GM18951 (cell line): ENCODE results near the gene PAX9.

Experiments used
- POLR2A ChIP-seq: IDR thresholded peaks from 4 replicates; pipeline ENCODE4 v1.6.1; 2011; ENCODE audit warnings: mild to moderate bottlenecking; ENCODE audit not compliant: insufficient read length, insufficient read depth; ENCODE audit errors: extremely low read depth
- in situ Hi-C: fragments of 300-500 bp; cut with MboI; formaldehyde crosslinking; loops from one replicate; pipeline ENCODE4 v1.12.0; 2022; ENCODE audit warnings: low sequenced_read_pairs, mixed read lengths, inconsistent platforms; ENCODE audit not compliant: unreplicated experiment

PAX9 gene

GRCh38 chr14:36649872-36650650 lies 11.6 kb upstream of the PAX9 start:
- in situ Hi-C loops: loop anchor here (25.0 kb wide), 1 partner anchor 138 kb away; the partner anchor contains the start of gene NKX2-1

GRCh38 chr14:36652542-36653201 lies 9.0 kb upstream of the PAX9 start:
- no peak for TF ChIP-seq POLR2A
- in situ Hi-C loops: loop anchor here (25.0 kb wide), 1 partner anchor 140 kb away; the partner anchor contains the start of gene NKX2-1

More at GRCh38 chr14:36649872-36650650, 11.6 kb upstream of the PAX9 start:
- no peak for TF ChIP-seq POLR2A

GRCh38 chr14:36653413-36653812 lies 8.2 kb upstream of the PAX9 start:
- no peak for TF ChIP-seq POLR2A
- in situ Hi-C loops: loop anchor here (25.0 kb wide), 1 partner anchor 141 kb away; the partner anchor contains the start of gene NKX2-1

GRCh38 chr14:36653962-36654793 lies 7.5 kb upstream of the PAX9 start:
- in situ Hi-C loops: loop anchor here (25.0 kb wide), 1 partner anchor 142 kb away; the partner anchor contains the start of gene NKX2-1
- no peak for TF ChIP-seq POLR2A

GRCh38 chr14:36654794-36655381 lies 6.8 kb upstream of the PAX9 start:
- TF ChIP-seq POLR2A: no peak
- in situ Hi-C loops: loop anchor here (5.0 to 25.0 kb wide), 2 partner anchors 73 to 143 kb away; partner anchors contain the start of genes NKX2-1 and NKX2-8

- no peak for TF ChIP-seq POLR2A
Measured at GRCh38 chr14:36655571-36655962, 6.1 kb upstream of the PAX9 start.

GRCh38 chr14:36655963-36656686 lies 5.5 kb upstream of the PAX9 start:
- TF ChIP-seq POLR2A: no peak
- in situ Hi-C loops: loop anchor here (5.0 to 25.0 kb wide), 2 partner anchors 74 to 144 kb away; partner anchors contain the start of genes NKX2-1 and NKX2-8

More at GRCh38 chr14:36655571-36655962, 6.1 kb upstream of the PAX9 start:
- in situ Hi-C loops: loop anchor here (5.0 to 25.0 kb wide), 2 partner anchors 73 to 143 kb away; partner anchors contain the start of genes NKX2-1 and NKX2-8

- in situ Hi-C loops: loop anchor here (5.0 to 25.0 kb wide), 2 partner anchors 75 to 145 kb away; partner anchors contain the start of genes NKX2-1 and NKX2-8
- no peak for TF ChIP-seq POLR2A
Measured at GRCh38 chr14:36656687-36657398, 4.8 kb upstream of the PAX9 start.

- no peak for TF ChIP-seq POLR2A
- in situ Hi-C loops: loop anchor here (5.0 to 25.0 kb wide), 2 partner anchors 75 to 145 kb away; partner anchors contain the start of genes NKX2-1 and NKX2-8
Measured at GRCh38 chr14:36657399-36658122, 4.1 kb upstream of the PAX9 start.
